Measurements from ENCODE around the gene THADA.

The THADA gene

GRCh38 chr2:43345872-43346271 is 250.0 kb downstream of the THADA start:
- no peak for DNase-seq

GRCh38 chr2:43345391-43345813 is 250.4 kb downstream of the THADA start:
- peak; percentile 24 for DNase-seq

GRCh38 chr2:43344868-43345373 is 250.9 kb downstream of the THADA start:
- no peak for DNase-seq

- peak; percentile 95 for DNase-seq
Observed at GRCh38 chr2:43343573-43344304, 252.1 kb downstream of the THADA start.

GRCh38 chr2:43341959-43342757 is 253.7 kb downstream of the THADA start:
- DNase-seq: no peak

- DNase-seq: peak; percentile 94
Observed at GRCh38 chr2:43340945-43341356, 254.9 kb downstream of the THADA start.

- DNase-seq: peak; percentile 76
Observed at GRCh38 chr2:43340066-43340465, 255.8 kb downstream of the THADA start.

GRCh38 chr2:43333656-43334144 is 262.1 kb downstream of the THADA start:
- peak; percentile 75 for DNase-seq

- no peak for DNase-seq
Observed at GRCh38 chr2:43333101-43333655, 262.7 kb downstream of the THADA start.

GRCh38 chr2:43332653-43333052 is 263.2 kb downstream of the THADA start:
- DNase-seq: peak; percentile 43

- DNase-seq: no peak
Observed at GRCh38 chr2:43331422-43331821, 264.4 kb downstream of the THADA start.

GRCh38 chr2:43329637-43330036 is 266.2 kb downstream of the THADA start:
- no peak for DNase-seq

- peak; percentile 48 for DNase-seq
Observed at GRCh38 chr2:43328832-43329231, 267.0 kb downstream of the THADA start.

GRCh38 chr2:43328133-43328532 is 267.7 kb downstream of the THADA start:
- peak; percentile 61 for DNase-seq

GRCh38 chr2:43327119-43327518 is 268.7 kb downstream of the THADA start:
- no peak for DNase-seq

- DNase-seq: no peak
Observed at GRCh38 chr2:43326101-43326825, 269.6 kb downstream of the THADA start.

GRCh38 chr2:43325107-43325811 is 270.6 kb downstream of the THADA start:
- DNase-seq: peak; percentile 41

GRCh38 chr2:43324259-43325106 is 271.4 kb downstream of the THADA start:
- no peak for DNase-seq

GRCh38 chr2:43323857-43324256 is 272.0 kb downstream of the THADA start:
- no peak for DNase-seq

GRCh38 chr2:43321446-43321845 is 274.4 kb downstream of the THADA start:
- no peak for DNase-seq

GRCh38 chr2:43319541-43319940 is 276.3 kb downstream of the THADA start:
- peak; percentile 79 for DNase-seq

Data from fibroblast of skin of right biceps (primary cell).